Stomach (tissue), 4 donors: ENCODE results near the gene CNEP1R1.

Experiments used
- CTCF ChIP-seq, 7 experiments: fragments of 450-650 bp in 4 of 7; fragments of 200-600 bp in 3 of 7; sonication (generic) in 3 of 7; IDR thresholded peaks; one replicate each; pipeline ENCODE4 v1.5.1; 2016 to 2019; ENCODE audit warnings: antibody characterized with exemption in 7 of 7, control low read depth in 2 of 7, mild to moderate bottlenecking in 1 of 7
- EP300 ChIP-seq: sonication (generic); formaldehyde crosslinking; IDR thresholded peaks from one replicate; pipeline ENCODE4 v1.6.1; 2017; ENCODE audit warnings: antibody characterized with exemption
- POLR2A ChIP-seq, 4 donors: fragments of 450-650 bp; IDR thresholded peaks; one replicate each; pipeline ENCODE4 v1.6.1; 2016; ENCODE audit warnings: antibody characterized with exemption in 4 of 4, control low read depth in 2 of 4, mild to moderate bottlenecking in 1 of 4, moderate library complexity in 1 of 4

- TF ChIP-seq POLR2A (IDR thresholded peaks at IDR 0.05) (no peak), EP300 (no peak), CTCF (IDR thresholded peaks at IDR 0.05) (no peak)
Measured at GRCh38 chr16:50071075-50071671, 46.1 kb downstream of the CNEP1R1 start.
